ENCODE measurements around the gene DPY19L1.
"Not testable (repeated sequence)": the region's sequence is repeated elsewhere in the genome, so short reads cannot be mapped to it uniquely, and the experiment has no call there.

The DPY19L1 gene

GRCh38 chr7:34996423-34997090 lies 40.7 kb downstream of the DPY19L1 start:
- not testable (repeated sequence) for H3K27ac Mint-ChIP-seq; H3K9me3 Mint-ChIP-seq; H3K27me3 Mint-ChIP-seq (ENCODE audit: low read depth); H3K4me3 Mint-ChIP-seq; H3K4me1 Mint-ChIP-seq
- peaks cover 12% of the 10 kb centered on the region for H3K36me3 Mint-ChIP-seq (ENCODE audit: low read depth)

GRCh38 chr7:34995757-34996156 lies 41.5 kb downstream of the DPY19L1 start:
- H3K4me3 Mint-ChIP-seq, result no peak overlapping the region
- no peaks in the 10 kb centered on the region for H3K4me1 Mint-ChIP-seq
- peaks cover 9% of the 10 kb centered on the region for H3K36me3 Mint-ChIP-seq (ENCODE audit: low read depth)
- no peak for TF ChIP-seq CTCF (IDR thresholded peaks at IDR 0.05; ENCODE audit: unreplicated experiment in 3 of 3)
- no peaks in the 10 kb centered on the region for H3K27me3 Mint-ChIP-seq (ENCODE audit: low read depth)
- no peak overlapping the region for H3K27ac Mint-ChIP-seq
- no peaks in the 10 kb centered on the region for H3K9me3 Mint-ChIP-seq

GRCh38 chr7:34991938-34992840 lies 45.1 kb downstream of the DPY19L1 start:
- no peaks in the 10 kb centered on the region for H3K9me3 Mint-ChIP-seq
- no peaks in the 10 kb centered on the region for H3K36me3 Mint-ChIP-seq (ENCODE audit: low read depth)
- no peaks in the 10 kb centered on the region for H3K27me3 Mint-ChIP-seq (ENCODE audit: low read depth)
- H3K27ac Mint-ChIP-seq, result no peak overlapping the region
- H3K4me1 Mint-ChIP-seq, result no peaks in the 10 kb centered on the region
- no peak for TF ChIP-seq CTCF (IDR thresholded peaks at IDR 0.05; ENCODE audit: unreplicated experiment in 3 of 3)
- no peak overlapping the region for H3K4me3 Mint-ChIP-seq

GRCh38 chr7:34988442-34989125 lies 48.7 kb downstream of the DPY19L1 start:
- H3K36me3 Mint-ChIP-seq (ENCODE audit: low read depth), result not testable (repeated sequence)

GRCh38 chr7:34985155-34985554 lies 52.1 kb downstream of the DPY19L1 start:
- H3K9me3 Mint-ChIP-seq; H3K4me3 Mint-ChIP-seq; H3K27me3 Mint-ChIP-seq (ENCODE audit: low read depth): not testable (repeated sequence)

More at GRCh38 chr7:34988442-34989125, 48.7 kb downstream of the DPY19L1 start:
- H3K4me3 Mint-ChIP-seq; H3K4me1 Mint-ChIP-seq; H3K9me3 Mint-ChIP-seq; H3K27me3 Mint-ChIP-seq (ENCODE audit: low read depth); H3K27ac Mint-ChIP-seq: not testable (repeated sequence)

GRCh38 chr7:34984140-34984539 lies 53.1 kb downstream of the DPY19L1 start:
- not testable (repeated sequence) for H3K27ac Mint-ChIP-seq; H3K4me3 Mint-ChIP-seq; H3K27me3 Mint-ChIP-seq (ENCODE audit: low read depth); H3K9me3 Mint-ChIP-seq; H3K4me1 Mint-ChIP-seq
- peaks cover 11% of the 10 kb centered on the region for H3K36me3 Mint-ChIP-seq (ENCODE audit: low read depth)

More at GRCh38 chr7:34985155-34985554, 52.1 kb downstream of the DPY19L1 start:
- H3K27ac Mint-ChIP-seq, H3K4me1 Mint-ChIP-seq: not testable (repeated sequence)
- peaks cover 11% of the 10 kb centered on the region for H3K36me3 Mint-ChIP-seq (ENCODE audit: low read depth)

- H3K4me1 Mint-ChIP-seq, result peaks cover 9% of the 10 kb centered on the region
- no peak for TF ChIP-seq CTCF (IDR thresholded peaks at IDR 0.05; ENCODE audit: unreplicated experiment in 3 of 3)
- H3K27me3 Mint-ChIP-seq (ENCODE audit: low read depth), result no peaks in the 10 kb centered on the region
- H3K36me3 Mint-ChIP-seq (ENCODE audit: low read depth), result peaks cover 11% of the 10 kb centered on the region
- no peak overlapping the region for H3K27ac Mint-ChIP-seq
- H3K9me3 Mint-ChIP-seq, result peaks cover 2% of the 10 kb centered on the region
- H3K4me3 Mint-ChIP-seq, result no peak overlapping the region
Observed at GRCh38 chr7:34982371-34983019, 54.8 kb downstream of the DPY19L1 start.

- not testable (repeated sequence) for H3K9me3 Mint-ChIP-seq; H3K4me1 Mint-ChIP-seq; H3K27ac Mint-ChIP-seq; H3K27me3 Mint-ChIP-seq (ENCODE audit: low read depth); H3K4me3 Mint-ChIP-seq
- H3K36me3 Mint-ChIP-seq (ENCODE audit: low read depth), result peaks cover 30% of the 10 kb centered on the region
Observed at GRCh38 chr7:34979124-34979523, 58.2 kb downstream of the DPY19L1 start.

Measured in nephron (organoid).